ENCODE results near the gene FAM111B. TPM values are rescaled to one million over a fixed set of nuclear protein-coding genes. Genes with fewer than 3 reads are reported as not detected.
"Not testable (repeated sequence)": the region's sequence is repeated elsewhere in the genome, so short reads cannot be mapped to it uniquely, and the experiment has no call there.

FAM111B gene
- total and polyA plus RNA-seq, 7 donors: 0.27 to 6.8 (median 1.8) TPM; not detected in 2

GRCh38 chr11:59069087-59069486 is 38.0 kb upstream of the FAM111B start:
- WGBS, 2 donors: 73 to 91% methylated on average over 1 of the region's 1 CpG
- no peaks in the 10 kb centered on the region for H3K4me1 ChIP-seq
- H3K9me3 ChIP-seq: peaks cover 0 to 2% (median 0%) of the 10 kb centered on the region in 4 donors
- no peaks in the 10 kb centered on the region for H3K36me3 ChIP-seq
- no peak for DNase-seq
- no peak overlapping the region for H3K27ac ChIP-seq
- H3K27me3 ChIP-seq: no peaks in the 10 kb centered on the region
- TF ChIP-seq EP300 (IDR thresholded peaks at IDR 0.05): no peak
- TF ChIP-seq CTCF (IDR thresholded peaks at IDR 0.05): no peak
- TF ChIP-seq POLR2A (IDR thresholded peaks at IDR 0.05): no peak
- TF ChIP-seq POLR2AphosphoS5 (IDR thresholded peaks at IDR 0.05): no peak
- intact Hi-C loops (cut with DNase I): no loop called here
- H3K4me3 ChIP-seq: no peak overlapping the region

GRCh38 chr11:59076876-59077571 is 30.0 kb upstream of the FAM111B start:
- no peak overlapping the region for H3K27ac ChIP-seq
- no peak for DNase-seq
- no peaks in the 10 kb centered on the region for H3K4me1 ChIP-seq
- TF ChIP-seq CTCF (IDR thresholded peaks at IDR 0.05) (no peak), EP300 (IDR thresholded peaks at IDR 0.05) (no peak)
- peaks cover 0 to 2% (median 0%) of the 10 kb centered on the region in 4 donors for H3K9me3 ChIP-seq
- H3K36me3 ChIP-seq: no peaks in the 10 kb centered on the region
- intact Hi-C loops (cut with DNase I): no loop called here
- 64 to 88% methylated on average over 8 of the region's 8 CpGs for WGBS, 2 donors
- no peak overlapping the region for H3K4me3 ChIP-seq
- peaks cover 0 to 7% (median 0%) of the 10 kb centered on the region in 3 donors for H3K27me3 ChIP-seq

- TF ChIP-seq CTCF (IDR thresholded peaks at IDR 0.05) (no peak), EP300 (IDR thresholded peaks at IDR 0.05) (no peak), POLR2AphosphoS5 (IDR thresholded peaks at IDR 0.05) (no peak), POLR2A (IDR thresholded peaks at IDR 0.05) (no peak)
- Histone ChIP-seq H3K9me3 (peaks cover 0 to under 1% (median 0%) of the 10 kb centered on the region in 4 donors), H3K27me3 (peaks cover 0 to 7% (median 0%) of the 10 kb centered on the region in 3 donors), H3K27ac (no peak overlapping the region), H3K4me1 (no peaks in the 10 kb centered on the region), H3K36me3 (no peaks in the 10 kb centered on the region), H3K4me3 (no peak overlapping the region)
- 48 to 82% methylated on average over 2 of the region's 2 CpGs for WGBS, 2 donors
- DNase-seq: no peak
- intact Hi-C loops (cut with DNase I): no loop called here
Observed at GRCh38 chr11:59078435-59078834, 28.6 kb upstream of the FAM111B start.

- intact Hi-C loops (cut with DNase I): no loop called here
- Histone ChIP-seq H3K4me1 (no peaks in the 10 kb centered on the region), H3K27me3 (peaks cover 0 to 7% (median 0%) of the 10 kb centered on the region in 3 donors), H3K9me3 (no peaks in the 10 kb centered on the region), H3K4me3 (no peak overlapping the region), H3K36me3 (no peaks in the 10 kb centered on the region), H3K27ac (no peak overlapping the region)
- TF ChIP-seq EP300 (IDR thresholded peaks at IDR 0.05) (no peak), POLR2AphosphoS5 (IDR thresholded peaks at IDR 0.05) (no peak), POLR2A (IDR thresholded peaks at IDR 0.05) (no peak), CTCF (IDR thresholded peaks at IDR 0.05) (no peak)
- no peak for DNase-seq
- WGBS, 2 donors: 90 to 94% methylated on average over 1 of the region's 1 CpG
Observed at GRCh38 chr11:59079086-59079485, 28.0 kb upstream of the FAM111B start.

GRCh38 chr11:59080421-59080820 is 26.6 kb upstream of the FAM111B start:
- H3K9me3 ChIP-seq; H3K27ac ChIP-seq; H3K4me1 ChIP-seq; H3K4me3 ChIP-seq; intact Hi-C loops (cut with DNase I); H3K27me3 ChIP-seq; H3K36me3 ChIP-seq; DNase-seq: not testable (repeated sequence)
- 91 to 99% methylated on average over 2 of the region's 2 CpGs for WGBS, 2 donors

GRCh38 chr11:59081430-59082020 is 25.5 kb upstream of the FAM111B start:
- H3K9me3 ChIP-seq; H3K4me1 ChIP-seq; DNase-seq; H3K27me3 ChIP-seq; H3K4me3 ChIP-seq; intact Hi-C loops (cut with DNase I); H3K27ac ChIP-seq; H3K36me3 ChIP-seq: not testable (repeated sequence)
- 73 to 79% methylated on average over 4 of the region's 4 CpGs for WGBS, 2 donors

- 84 to 93% methylated on average over 5 of the region's 5 CpGs for WGBS, 2 donors
- H3K9me3 ChIP-seq; intact Hi-C loops (cut with DNase I); H3K4me3 ChIP-seq; H3K4me1 ChIP-seq; H3K27me3 ChIP-seq; H3K27ac ChIP-seq; H3K36me3 ChIP-seq; DNase-seq: not testable (repeated sequence)
Observed at GRCh38 chr11:59086007-59086406, 21.0 kb upstream of the FAM111B start, which contains the start of gene GLYATL1B. Gene GLYATL1B, plus strand, starts transcription at chr11:59086307. Its CDS starts 0 bp downstream, at chr11:59086307.

All from sigmoid colon (tissue), 7 donors.